MM.1S (cell line): ENCODE data around the gene MAN1C1.
"Not testable (repeated sequence)": the region's sequence is repeated elsewhere in the genome, so short reads cannot be mapped to it uniquely, and the experiment has no call there.

Experiments
- DNase-seq: peaks from one replicate; pipeline ENCODE4 v3.0.0-alpha.2; 2015
- H2AFZ ChIP-seq: fragments of 300-600 bp; sonication (generic); 2 replicates; pipeline ENCODE4 v1.6.0; 2016; ENCODE audit warnings: antibody characterized with exemption, low read length
- H3F3A ChIP-seq: fragments of 300-600 bp; sonication (generic); 2 replicates; pipeline ENCODE4 v1.6.1; 2016; ENCODE audit warnings: mild to moderate bottlenecking, antibody characterized with exemption, low read length, moderate library complexity, mixed read lengths; ENCODE audit not compliant: insufficient read depth
- H3K27ac ChIP-seq: fragments of 300-600 bp; sonication (generic); 2 replicates; pipeline ENCODE4 v1.5.1; 2016; ENCODE audit warnings: mild to moderate bottlenecking, low read length
- H3K27me3 ChIP-seq: fragments of 300-600 bp; sonication (generic); replicated peaks from 2 replicates; pipeline ENCODE4 v1.6.0; 2016; ENCODE audit warnings: low read length; ENCODE audit not compliant: insufficient read depth
- H3K36me3 ChIP-seq: fragments of 300-600 bp; sonication (generic); replicated peaks from 2 replicates; pipeline ENCODE4 v1.6.1; 2016; ENCODE audit warnings: mild to moderate bottlenecking, low read length, mixed read lengths; ENCODE audit not compliant: insufficient read depth
- H3K4me1 ChIP-seq: fragments of 300-600 bp; sonication (generic); 2 replicates; pipeline ENCODE4 v1.6.1; 2016; ENCODE audit warnings: low read length, mixed read lengths
- H3K4me2 ChIP-seq: fragments of 300-600 bp; sonication (generic); 2 replicates; pipeline ENCODE4 v1.6.0; 2016; ENCODE audit warnings: low read depth, low read length
- H3K4me3 ChIP-seq: fragments of 300-600 bp; sonication (generic); 2 replicates; pipeline ENCODE4 v1.5.1; 2016; ENCODE audit warnings: low read length, mixed read lengths
- H3K79me2 ChIP-seq: fragments of 300-600 bp; sonication (generic); 2 replicates; pipeline ENCODE4 v1.6.1; 2016; ENCODE audit warnings: mixed run types, low read length, mixed read lengths
- H3K9ac ChIP-seq: fragments of 300-600 bp; sonication (generic); 2 replicates; pipeline ENCODE4 v1.6.1; 2016; ENCODE audit warnings: low read length, mixed read lengths
- H3K9me2 ChIP-seq: fragments of 300-600 bp; sonication (generic); replicated peaks from 2 replicates; pipeline ENCODE4 v1.6.1; 2016; ENCODE audit warnings: mild to moderate bottlenecking, low read length, mixed read lengths; ENCODE audit not compliant: insufficient read depth
- H3K9me3 ChIP-seq: fragments of 300-600 bp; sonication (generic); replicated peaks from 2 replicates; pipeline ENCODE4 v1.6.1; 2016; ENCODE audit warnings: mild to moderate bottlenecking, low read length, mixed read lengths; ENCODE audit not compliant: insufficient read depth
- H4K20me1 ChIP-seq: fragments of 300-600 bp; sonication (generic); 2 replicates; pipeline ENCODE4 v1.6.1; 2016; ENCODE audit warnings: mild to moderate bottlenecking, low read length, moderate library complexity, mixed read lengths; ENCODE audit not compliant: insufficient read depth
- CTCF ChIP-seq: fragments of 300-600 bp; sonication (generic); IDR thresholded peaks from 2 replicates; pipeline ENCODE4 v1.5.1; 2016; ENCODE audit warnings: antibody characterized with exemption, low read length, mixed read lengths
- EZH2 ChIP-seq: fragments of 300-600 bp; sonication (generic); optimal IDR thresholded peaks from 2 replicates; pipeline ENCODE3; 2017; ENCODE audit warnings: low read depth, mild to moderate bottlenecking, antibody characterized with exemption, low read length, mixed read lengths
- EZH2phosphoT487 ChIP-seq: fragments of 300-600 bp; sonication (generic); IDR thresholded peaks from 2 replicates; pipeline ENCODE4 v1.6.1; 2018; ENCODE audit warnings: antibody characterized with exemption, low read length

MAN1C1 gene

GRCh38 chr1:25661043-25661815 lies 44.6 kb downstream of the MAN1C1 start:
- no peak for DNase-seq
- TF ChIP-seq EZH2phosphoT487 (no peak), CTCF (no peak), EZH2 (no peak)
- H3K36me3 ChIP-seq: no peaks in the 10 kb centered on the region; the same call in 1 of the 2 replicates
- no peak overlapping the region for H3K27ac ChIP-seq
- no peak overlapping the region for H3K9ac ChIP-seq
- H3K9me3 ChIP-seq: no peaks in the 10 kb centered on the region
- no peaks in the 10 kb centered on the region for H3K79me2 ChIP-seq
- H4K20me1 ChIP-seq: no peaks in the 10 kb centered on the region
- H3K4me1 ChIP-seq: peaks cover 4% of the 10 kb centered on the region; the same call in 1 of the 2 replicates
- H3K4me2 ChIP-seq: no peak overlapping the region
- H3K9me2 ChIP-seq: no peaks in the 10 kb centered on the region
- H2AFZ ChIP-seq: no peak overlapping the region
- no peak overlapping the region for H3K4me3 ChIP-seq
- no peaks in the 10 kb centered on the region for H3F3A ChIP-seq
- no peaks in the 10 kb centered on the region for H3K27me3 ChIP-seq

GRCh38 chr1:25662061-25662460 lies 45.5 kb downstream of the MAN1C1 start:
- no peak for DNase-seq
- TF ChIP-seq EZH2phosphoT487: no peak
- no peak for TF ChIP-seq EZH2
- TF ChIP-seq CTCF: no peak

GRCh38 chr1:25662959-25663358 lies 46.4 kb downstream of the MAN1C1 start:
- not testable (repeated sequence) for H3K4me2 ChIP-seq, H2AFZ ChIP-seq, H3K9me3 ChIP-seq, H3K4me3 ChIP-seq, DNase-seq, H3F3A ChIP-seq, H3K27me3 ChIP-seq, H4K20me1 ChIP-seq, H3K27ac ChIP-seq, H3K36me3 ChIP-seq, H3K79me2 ChIP-seq, H3K9me2 ChIP-seq, H3K9ac ChIP-seq, H3K4me1 ChIP-seq

More at GRCh38 chr1:25662061-25662460, 45.5 kb downstream of the MAN1C1 start:
- Histone ChIP-seq H3K27me3 (no peaks in the 10 kb centered on the region), H3K4me2 (no peak overlapping the region), H3K4me3 (no peak overlapping the region), H4K20me1 (no peaks in the 10 kb centered on the region), H2AFZ (no peak overlapping the region), H3K36me3 (no peaks in the 10 kb centered on the region; the same call in 1 of the 2 replicates), H3K79me2 (no peaks in the 10 kb centered on the region), H3K9me3 (no peaks in the 10 kb centered on the region), H3K9ac (no peak overlapping the region), H3K4me1 (peaks cover 4% of the 10 kb centered on the region; the same call in 1 of the 2 replicates), H3F3A (no peaks in the 10 kb centered on the region), H3K9me2 (no peaks in the 10 kb centered on the region), H3K27ac (no peak overlapping the region)
